Measurements from ENCODE around the gene TMEM11.

TMEM11 gene

GRCh38 chr17:21176773-21177395 lies 37.1 kb downstream of the TMEM11 start:
- Histone ChIP-seq H3K4me3 (replicated peaks; ENCODE audit: insufficient read depth, low read length) (no peak overlapping the region), H3K27ac (replicated peaks) (no peak overlapping the region), H3K27me3 (ENCODE audit: insufficient read depth, poor library complexity, severe bottlenecking) (no peaks in the 10 kb centered on the region)
- TF ChIP-seq SPI1 (IDR thresholded peaks at IDR 0.05; ENCODE audit: borderline replicate concordance, low read depth): no peak
- TF ChIP-seq POLR2AphosphoS5 (IDR thresholded peaks at IDR 0.05; ENCODE audit: low read depth): no peak
- TF ChIP-seq CTCF (IDR thresholded peaks at IDR 0.05; ENCODE audit: insufficient read depth, low read length): no peak
- no peak for TF ChIP-seq REST (IDR thresholded peaks at IDR 0.05; ENCODE audit: insufficient replicate concordance, low read depth)
- TF ChIP-seq GABPA (IDR thresholded peaks at IDR 0.05; ENCODE audit: low read depth): no peak
- DNase-seq (ENCODE audit: low read depth in 1 of 2, low spot score in 1 of 2): no peak

- TF ChIP-seq GABPA (IDR thresholded peaks at IDR 0.05; ENCODE audit: low read depth) (no peak), CTCF (IDR thresholded peaks at IDR 0.05; ENCODE audit: insufficient read depth, low read length) (no peak), SPI1 (IDR thresholded peaks at IDR 0.05; ENCODE audit: borderline replicate concordance, low read depth) (no peak), REST (IDR thresholded peaks at IDR 0.05; ENCODE audit: insufficient replicate concordance, low read depth) (no peak), POLR2AphosphoS5 (IDR thresholded peaks at IDR 0.05; ENCODE audit: low read depth) (no peak)
- Histone ChIP-seq H3K27ac (replicated peaks) (no peak overlapping the region), H3K27me3 (ENCODE audit: insufficient read depth, poor library complexity, severe bottlenecking) (no peaks in the 10 kb centered on the region), H3K4me3 (replicated peaks; ENCODE audit: insufficient read depth, low read length) (no peak overlapping the region)
- no peak for DNase-seq (ENCODE audit: low read depth in 1 of 2, low spot score in 1 of 2)
Measured at GRCh38 chr17:21174713-21175112, 39.2 kb downstream of the TMEM11 start.

GRCh38 chr17:21174186-21174585 lies 39.8 kb downstream of the TMEM11 start:
- Histone ChIP-seq H3K4me3 (replicated peaks; ENCODE audit: insufficient read depth, low read length) (no peak overlapping the region), H3K27ac (replicated peaks) (no peak overlapping the region), H3K27me3 (ENCODE audit: insufficient read depth, poor library complexity, severe bottlenecking) (no peaks in the 10 kb centered on the region)
- DNase-seq (ENCODE audit: low read depth in 1 of 2, low spot score in 1 of 2): no peak
- TF ChIP-seq SPI1 (IDR thresholded peaks at IDR 0.05; ENCODE audit: borderline replicate concordance, low read depth): no peak

- no peak overlapping the region for H3K27ac ChIP-seq (replicated peaks)
- TF ChIP-seq GABPA (IDR thresholded peaks at IDR 0.05; ENCODE audit: low read depth): no peak
- no peak for TF ChIP-seq SPI1 (IDR thresholded peaks at IDR 0.05; ENCODE audit: borderline replicate concordance, low read depth)
- no peak for TF ChIP-seq POLR2AphosphoS5 (IDR thresholded peaks at IDR 0.05; ENCODE audit: low read depth)
- TF ChIP-seq REST (IDR thresholded peaks at IDR 0.05; ENCODE audit: insufficient replicate concordance, low read depth): no peak
- H3K4me3 ChIP-seq (replicated peaks; ENCODE audit: insufficient read depth, low read length): no peak overlapping the region
- DNase-seq (ENCODE audit: low read depth in 1 of 2, low spot score in 1 of 2): no peak
- no peaks in the 10 kb centered on the region for H3K27me3 ChIP-seq (ENCODE audit: insufficient read depth, poor library complexity, severe bottlenecking)
Measured at GRCh38 chr17:21173543-21173942, 40.4 kb downstream of the TMEM11 start.
